HS-27A (cell line): ENCODE measurements around the gene ENTPD8.

Experiments used
- DNase-seq: peaks from one replicate; pipeline ENCODE4 v3.0.0-alpha.2; 2012; ENCODE audit warnings: low read depth, missing footprints

Gene ENTPD8

GRCh38 chr9:137441289-137441934, at the start of gene ENTPD8:
Gene ENTPD8 (minus strand): TSS chr9:137441357. CDS start chr9:137438285, 3,072 bp downstream.
- DNase-seq = no peak

GRCh38 chr9:137490532-137491186, 49.5 kb upstream of the ENTPD8 start:
- DNase-seq = no peak

- no peak for DNase-seq
Observed at GRCh38 chr9:137488906-137489305, 47.7 kb upstream of the ENTPD8 start.

GRCh38 chr9:137488327-137488653, 47.1 kb upstream of the ENTPD8 start:
- no peak for DNase-seq

GRCh38 chr9:137487454-137488326, 46.5 kb upstream of the ENTPD8 start:
- no peak for DNase-seq

GRCh38 chr9:137486545-137487453, 45.6 kb upstream of the ENTPD8 start:
- no peak for DNase-seq

- no peak for DNase-seq
Observed at GRCh38 chr9:137486141-137486490, 45.0 kb upstream of the ENTPD8 start.

- DNase-seq = no peak
Observed at GRCh38 chr9:137485343-137486140, 44.4 kb upstream of the ENTPD8 start.

GRCh38 chr9:137484551-137485315, 43.6 kb upstream of the ENTPD8 start:
- DNase-seq = no peak

- DNase-seq = no peak
Observed at GRCh38 chr9:137482094-137482781, 41.1 kb upstream of the ENTPD8 start.

GRCh38 chr9:137480686-137481683, 39.8 kb upstream of the ENTPD8 start:
- no peak for DNase-seq

- no peak for DNase-seq
Observed at GRCh38 chr9:137479892-137480685, 38.9 kb upstream of the ENTPD8 start.

GRCh38 chr9:137478962-137479861, 38.1 kb upstream of the ENTPD8 start:
- no peak for DNase-seq

GRCh38 chr9:137478613-137478961, 37.4 kb upstream of the ENTPD8 start:
- DNase-seq = no peak

- DNase-seq = no peak
Observed at GRCh38 chr9:137477778-137478612, 36.8 kb upstream of the ENTPD8 start.

- DNase-seq = no peak
Observed at GRCh38 chr9:137476856-137477255, 35.7 kb upstream of the ENTPD8 start.
